GM18873 (cell line): ENCODE results near the gene CGNL1.

ENCODE experiments used
- ATAC-seq: cut with Tn5 transposase; IDR thresholded peaks from one replicate; pipeline ENCODE4 v1.9.1; 2021; ENCODE audit warnings: mild to moderate bottlenecking, moderate library complexity, moderate number of reproducible peaks; ENCODE audit not compliant: unreplicated experiment, low FRiP score

The CGNL1 gene

GRCh38 chr15:57445872-57446271, 69.6 kb downstream of the CGNL1 start:
- no peak for ATAC-seq

GRCh38 chr15:57446393-57446792, 70.1 kb downstream of the CGNL1 start:
- no peak for ATAC-seq

- ATAC-seq: no peak
These were observed 75.2 kb downstream of the CGNL1 start for GRCh38 chr15:57451555-57451954.

GRCh38 chr15:57452090-57452754, 75.9 kb downstream of the CGNL1 start:
- ATAC-seq: no peak

GRCh38 chr15:57455929-57456328, 79.6 kb downstream of the CGNL1 start:
- ATAC-seq: no peak

GRCh38 chr15:57456559-57456958, 80.3 kb downstream of the CGNL1 start:
- ATAC-seq: no peak

DNA sequence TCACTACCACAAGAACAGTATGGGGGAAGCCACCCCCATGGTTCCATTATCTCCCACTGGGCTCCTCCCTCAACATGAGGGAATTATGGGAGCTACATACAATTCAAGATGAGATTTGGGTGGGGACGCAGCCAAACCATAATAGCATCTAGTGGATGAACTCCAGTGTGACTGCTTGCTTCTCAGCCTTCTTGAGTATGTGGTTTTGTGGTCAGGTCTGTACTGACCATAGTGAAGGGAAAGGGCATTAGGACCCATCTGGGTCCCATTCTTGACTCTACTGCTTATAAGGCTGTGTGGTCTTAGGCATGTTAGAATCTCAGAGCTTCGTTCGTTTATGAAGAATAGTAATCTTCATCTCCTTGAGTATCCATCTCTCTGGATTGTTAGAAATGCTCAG, 81.4 kb downstream of the CGNL1 start:
- no peak for ATAC-seq

GRCh38 chr15:57458356-57458781, 82.1 kb downstream of the CGNL1 start:
- no peak for ATAC-seq

DNA sequence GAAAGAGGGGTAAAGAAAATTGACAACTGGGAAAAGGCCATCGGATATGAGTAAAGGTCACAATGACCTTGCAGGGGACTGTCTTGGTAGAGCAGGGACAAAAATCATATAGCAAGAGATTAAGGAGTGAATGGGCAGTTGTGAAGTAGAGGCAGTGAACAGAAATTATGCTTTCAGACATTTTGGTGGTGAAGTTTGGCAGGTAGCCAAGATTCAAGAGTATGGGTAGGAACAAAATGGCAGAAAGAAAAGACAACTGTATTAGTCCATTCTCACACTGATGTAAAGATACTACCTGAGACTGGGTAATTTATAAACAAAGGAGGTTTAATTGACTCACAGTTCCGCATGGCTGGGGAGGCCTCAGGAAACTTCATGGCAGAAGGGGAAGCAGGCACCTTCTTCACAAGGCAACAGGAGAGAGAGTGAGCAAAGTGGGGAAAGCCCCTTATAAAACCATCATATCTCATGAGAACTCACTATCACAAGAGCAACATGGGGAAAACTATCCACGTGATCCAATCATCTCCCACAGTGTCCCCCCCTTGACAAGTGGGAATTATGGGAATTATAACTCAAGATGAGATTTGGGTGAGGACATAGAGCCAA, 84.0 kb downstream of the CGNL1 start:
- ATAC-seq: no peak

DNA sequence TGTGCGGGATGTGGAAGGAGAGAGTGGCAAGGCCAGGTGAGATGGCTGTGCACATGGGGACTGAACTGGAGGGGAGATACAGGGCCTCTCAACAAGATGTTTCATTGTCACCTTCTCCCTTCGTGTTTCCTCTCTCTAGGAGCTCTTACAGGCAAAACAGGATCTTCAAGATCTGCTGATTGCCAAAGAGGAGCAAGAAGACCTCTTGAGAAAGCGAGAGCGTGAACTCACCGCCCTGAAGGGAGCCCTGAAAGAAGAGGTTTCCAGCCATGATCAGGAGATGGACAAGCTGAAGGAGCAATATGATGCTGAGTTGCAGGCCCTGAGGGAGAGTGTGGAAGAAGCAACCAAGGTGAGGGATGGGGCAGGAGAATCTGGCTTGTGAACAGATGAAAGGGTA, 85.2 kb downstream of the CGNL1 start:
- no peak for ATAC-seq

DNA sequence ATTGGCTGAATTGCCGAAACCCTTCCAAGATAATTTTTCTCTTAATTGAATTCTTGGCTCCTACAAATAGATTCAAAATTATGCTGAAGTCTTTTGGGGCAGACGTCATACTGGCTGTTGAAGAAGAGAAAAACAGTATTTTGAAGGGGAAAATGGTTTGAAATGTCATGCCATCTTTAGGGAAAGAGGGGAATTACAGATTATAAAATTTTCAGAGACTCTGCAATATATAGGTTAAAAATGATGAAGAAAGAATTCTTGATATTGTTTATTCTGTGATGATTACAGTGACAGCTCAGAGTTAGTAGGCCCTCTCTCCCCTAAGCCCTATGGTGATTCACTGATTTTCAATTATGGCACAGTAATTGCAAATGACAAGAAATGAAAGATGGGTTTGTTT, 86.1 kb downstream of the CGNL1 start:
- no peak for ATAC-seq

- ATAC-seq: no peak
These were observed 87.1 kb downstream of the CGNL1 start for GRCh38 chr15:57463360-57463759.

DNA sequence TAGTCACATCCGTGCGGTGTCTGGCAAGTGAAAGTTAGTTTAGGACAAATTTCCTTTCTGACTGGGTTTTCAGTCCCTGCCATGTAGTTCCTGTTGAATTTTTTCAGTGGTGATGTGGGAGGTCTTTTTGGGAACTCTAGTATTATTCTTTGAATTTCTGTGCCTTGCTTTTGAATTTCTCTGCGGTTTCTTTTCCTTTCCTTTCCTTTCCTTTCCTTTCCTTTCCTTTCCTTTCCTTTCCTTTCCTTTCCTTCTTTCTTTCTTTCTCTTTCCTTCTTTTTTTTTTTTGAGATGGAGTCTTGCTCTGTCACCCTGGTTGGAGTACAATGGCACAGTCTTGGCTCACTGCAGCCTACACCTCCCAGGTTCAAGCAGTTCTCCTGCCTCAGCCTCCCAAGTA, 88.2 kb downstream of the CGNL1 start:
- no peak for ATAC-seq

DNA sequence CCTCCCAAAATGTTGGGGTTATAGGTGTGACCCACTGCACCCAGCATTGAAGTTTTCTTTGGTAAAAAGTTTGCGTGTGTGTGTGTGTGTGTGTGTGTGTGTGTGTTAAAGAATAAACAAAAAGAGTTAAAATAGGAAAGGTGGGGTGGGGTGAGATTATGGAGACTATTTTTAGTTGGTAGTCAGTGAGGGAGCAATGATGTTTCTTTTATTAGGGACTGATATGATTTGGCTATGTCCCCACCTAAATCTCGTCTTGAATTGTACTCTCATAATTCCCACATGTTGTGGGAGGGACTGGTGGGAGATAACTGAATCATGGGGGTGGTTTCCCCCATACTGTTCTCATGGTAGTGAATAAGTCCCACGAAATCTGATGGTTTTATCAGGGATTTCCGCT, 92.2 kb downstream of the CGNL1 start:
- no peak for ATAC-seq

DNA sequence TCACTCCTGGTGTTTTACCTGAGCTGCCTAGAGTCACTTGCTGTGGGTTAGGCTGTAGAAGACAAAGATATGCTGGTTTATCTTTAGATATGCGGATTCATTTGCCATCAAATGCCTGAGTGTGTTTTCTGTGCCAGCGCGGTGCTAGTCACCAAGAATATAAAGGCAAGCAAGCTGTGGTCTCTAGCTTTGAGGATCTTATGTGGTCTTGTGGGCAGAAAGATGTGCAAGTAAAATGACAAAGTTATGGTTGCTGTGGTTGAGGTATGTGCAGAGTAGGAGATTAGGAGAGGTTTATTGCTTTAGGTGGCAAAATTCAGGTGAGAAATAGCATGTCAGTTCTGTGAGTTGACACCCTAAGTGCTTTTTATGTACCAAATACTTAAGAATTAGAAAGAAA, 94.2 kb downstream of the CGNL1 start:
- no peak for ATAC-seq

DNA sequence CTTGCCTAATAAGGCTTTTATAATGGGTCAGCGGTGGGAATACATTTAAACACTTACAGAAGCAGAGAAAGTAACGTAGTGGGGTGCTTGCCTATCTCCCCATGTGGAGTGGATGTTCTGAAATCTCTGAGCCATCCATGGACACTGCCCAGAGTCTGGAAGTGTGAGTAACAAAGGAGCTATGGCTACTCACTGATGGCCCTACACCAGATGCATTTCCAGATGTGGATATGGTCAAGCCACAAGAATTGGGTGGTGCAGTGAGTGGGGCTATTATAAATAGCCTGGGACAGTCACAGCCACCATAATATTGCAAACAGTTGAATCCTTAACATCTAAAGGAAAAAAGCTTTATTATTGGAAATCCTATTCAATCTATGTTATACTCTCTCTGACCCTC, 96.6 kb downstream of the CGNL1 start:
- ATAC-seq: no peak

DNA sequence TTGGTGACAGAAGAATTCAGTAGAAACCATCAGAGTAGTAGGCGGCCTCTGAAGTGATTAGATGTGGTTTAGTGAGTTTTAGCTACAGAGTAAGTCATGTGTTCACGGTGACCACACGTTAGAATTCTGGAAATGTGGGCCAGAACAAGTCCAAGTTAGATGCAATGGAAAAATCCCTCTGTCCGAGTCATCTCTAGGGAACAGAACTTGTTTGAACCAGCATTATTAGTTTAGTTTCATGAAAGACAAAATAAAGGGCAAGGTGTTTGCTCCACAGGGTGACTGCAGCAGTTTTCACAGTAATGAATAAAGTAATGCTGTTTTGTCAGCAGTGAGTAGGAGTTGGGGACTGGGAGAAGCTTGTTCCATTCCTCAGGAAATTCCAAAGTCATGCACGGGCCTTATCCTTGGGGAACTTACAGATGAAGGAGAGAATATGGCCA, 100.2 kb downstream of the CGNL1 start:
- ATAC-seq: no peak

GRCh38 chr15:57477736-57478522, 101.6 kb downstream of the CGNL1 start:
- ATAC-seq: no peak

DNA sequence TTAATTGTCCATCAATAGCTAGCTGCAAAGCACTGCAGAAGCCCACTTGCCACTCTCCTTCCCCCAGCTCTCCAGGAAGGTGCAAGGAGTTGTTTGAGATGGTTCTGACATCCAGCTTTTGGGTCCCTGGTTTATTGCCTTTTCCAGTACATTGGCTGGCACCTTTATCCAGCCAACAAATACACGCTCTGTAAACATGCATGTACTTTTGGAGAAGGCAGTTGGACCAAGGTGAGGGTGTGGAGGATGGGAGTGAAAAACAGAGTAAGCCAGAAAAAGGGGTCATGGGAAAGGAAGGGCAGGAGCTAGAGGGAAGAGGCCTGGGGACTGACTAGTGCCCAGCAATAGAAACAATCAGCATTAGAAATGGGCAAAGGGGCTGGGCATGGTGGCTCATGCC, 102.7 kb downstream of the CGNL1 start:
- no peak for ATAC-seq

- ATAC-seq: no peak
These were observed 104.9 kb downstream of the CGNL1 start for GRCh38 chr15:57481038-57481705.

- no peak for ATAC-seq
These were observed 109.6 kb downstream of the CGNL1 start for GRCh38 chr15:57485869-57486268.
